Left lobe of liver (tissue), 2 donors: Measurements from ENCODE around the gene SEC14L6. TPM values are rescaled to one million over a fixed set of nuclear protein-coding genes. Genes with fewer than 3 reads are reported as not detected.
A peak's percentile ranks its signal among the peaks of the same experiment; 100 is the strongest.

Experiments used
- ATAC-seq: fragments of 200-7000 bp; cut with Tn5 transposase; one replicate; pipeline ENCODE4 v1.9.1; 2020; ENCODE audit warnings: mild to moderate bottlenecking, moderate library complexity
- DNase-seq: peaks from one replicate; pipeline ENCODE4 v3.0.0-alpha.2; 2020; ENCODE audit warnings: low spot score
- total RNA-seq: library from RNA; stranded (reverse); gene quantifications from one replicate; pipeline ENCODE4 v1.2.1, GENCODE V29; 2021
- donor health status: DM: no; HTN: no; CAD: no; lungs with moderate emphysema.
- donor health status: DM: no; HTN: yes; CAD: no.

Gene SEC14L6
- total RNA-seq, 1 donor from 2014 or later = 0.08 TPM

DNA sequence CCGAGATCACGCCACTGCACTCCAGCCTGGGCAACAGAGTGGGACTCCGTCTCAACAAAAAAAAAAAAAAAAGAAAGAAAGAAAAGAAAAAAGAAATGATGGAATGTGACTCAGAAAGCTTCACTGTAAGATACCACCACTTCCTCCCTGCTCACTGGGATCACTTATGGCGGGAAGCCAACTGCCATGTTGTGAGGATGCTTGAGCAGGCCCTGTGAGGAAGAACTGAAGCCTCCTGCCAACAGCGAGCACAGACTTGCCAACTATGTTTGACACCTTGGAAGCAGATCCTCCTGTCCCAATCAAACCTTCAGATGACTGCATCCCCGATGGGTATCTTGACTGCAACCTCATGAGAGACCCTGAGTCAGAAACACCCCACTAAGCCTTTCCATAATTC lies 8.3 kb downstream of the SEC14L6 start:
- ATAC-seq (no peak), DNase-seq (no peak)

- DNase-seq = no peak
These were observed 9.3 kb downstream of the SEC14L6 start for GRCh38 chr22:30537083-30537731.

DNA sequence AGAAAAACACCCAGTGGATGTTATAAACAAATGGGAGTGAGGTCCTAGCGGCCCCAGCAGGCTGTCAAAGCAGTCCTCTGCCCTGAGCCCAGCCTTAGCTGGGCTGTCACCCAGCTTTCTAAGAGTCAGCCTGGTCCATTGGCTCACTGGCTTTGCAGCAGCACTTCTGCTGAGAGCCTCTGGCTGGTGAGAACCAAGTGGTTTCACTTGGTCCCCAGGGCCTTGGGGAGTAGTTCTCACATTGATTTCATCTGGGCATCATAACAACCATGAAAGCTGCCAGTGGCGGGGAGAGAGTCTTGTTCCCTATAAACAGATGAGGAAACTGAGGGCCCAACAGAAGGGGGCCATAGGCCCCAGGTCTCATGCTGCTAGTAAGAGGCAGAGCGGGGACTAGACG lies 11.4 kb downstream of the SEC14L6 start:
- no peak for ATAC-seq

More at GRCh38 chr22:30537083-30537731, 9.3 kb downstream of the SEC14L6 start:
- no peak for ATAC-seq

GRCh38 chr22:30531651-30532608 lies 14.6 kb downstream of the SEC14L6 start:
- DNase-seq (no peak), ATAC-seq (no peak)

More for the DNA sequence above, 11.4 kb downstream of the SEC14L6 start:
- DNase-seq = no peak

GRCh38 chr22:30526656-30527055 lies 19.9 kb downstream of the SEC14L6 start:
- ATAC-seq (no peak), DNase-seq (no peak)

- DNase-seq = no peak
These were observed 22.7 kb downstream of the SEC14L6 start for GRCh38 chr22:30523646-30524489.

DNA sequence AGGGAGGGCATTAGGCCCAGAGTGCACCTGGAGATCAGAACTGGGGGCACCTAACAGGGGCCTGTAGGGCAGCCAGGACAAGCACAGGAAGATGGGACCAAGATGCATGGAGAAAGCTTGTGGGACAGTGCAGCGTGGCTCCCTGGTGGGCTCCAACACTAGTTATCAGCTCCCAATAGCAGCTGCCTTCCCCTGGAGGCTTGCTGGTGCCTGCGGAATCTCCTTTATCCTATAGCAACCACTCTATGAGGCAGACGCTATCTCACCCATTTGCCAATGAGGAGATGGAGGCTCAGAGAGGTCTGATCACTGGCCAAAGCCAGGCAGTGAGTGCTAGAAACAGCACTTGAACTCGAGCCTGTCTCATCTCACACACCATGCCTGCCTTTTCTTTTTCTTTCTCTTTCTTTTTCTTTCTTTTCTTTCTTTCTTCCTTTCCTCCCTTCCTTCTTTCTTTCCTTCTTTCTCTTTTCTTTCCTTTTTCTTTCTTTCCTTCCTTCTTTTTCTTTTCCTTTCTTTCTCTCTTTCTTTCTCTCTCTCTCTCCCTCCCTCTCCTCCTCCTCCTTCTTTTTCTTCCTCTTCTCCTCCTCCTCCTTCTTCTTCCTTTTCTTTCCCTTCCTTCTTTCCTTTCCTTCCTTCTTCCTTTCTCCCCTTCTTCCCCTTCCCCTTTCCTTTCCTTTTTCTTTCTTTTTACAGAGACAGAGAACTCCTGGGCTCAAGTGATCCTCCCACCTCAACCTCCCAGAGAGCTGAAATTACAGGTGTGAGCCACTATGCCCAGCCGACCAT lies 25.0 kb downstream of the SEC14L6 start:
- ATAC-seq (no peak), DNase-seq (no peak)

More at GRCh38 chr22:30523646-30524489, 22.7 kb downstream of the SEC14L6 start:
- no peak for ATAC-seq

DNA sequence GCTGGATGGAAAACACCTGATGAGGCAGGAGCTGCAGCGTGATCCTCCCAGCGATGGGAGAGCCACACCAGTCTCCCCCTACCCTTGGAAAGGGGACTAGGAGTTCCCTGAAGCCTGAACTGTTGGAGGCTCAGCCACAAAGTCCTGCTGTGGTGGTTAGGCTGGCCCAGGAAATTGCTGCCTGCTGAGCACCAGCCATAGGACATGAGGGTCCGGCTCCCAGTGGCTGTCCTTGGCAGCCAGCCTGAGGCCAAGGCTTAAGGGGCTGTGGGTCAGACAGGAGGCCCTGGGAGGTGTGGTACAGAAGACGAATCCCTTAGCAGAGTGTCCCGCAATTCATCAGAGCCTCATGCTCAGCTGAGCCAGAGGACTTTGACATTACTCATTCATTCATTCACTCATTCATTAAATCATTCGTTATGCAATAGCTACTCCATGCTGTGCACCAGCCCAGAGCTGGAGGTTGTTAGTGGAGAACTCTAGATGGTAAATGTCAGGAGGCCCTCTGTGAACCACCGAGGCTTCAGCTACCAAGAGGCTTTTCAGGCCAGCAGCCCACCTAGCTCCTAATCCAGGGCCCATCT lies 26.6 kb downstream of the SEC14L6 start:
- no peak for DNase-seq
- no peak for ATAC-seq

DNA sequence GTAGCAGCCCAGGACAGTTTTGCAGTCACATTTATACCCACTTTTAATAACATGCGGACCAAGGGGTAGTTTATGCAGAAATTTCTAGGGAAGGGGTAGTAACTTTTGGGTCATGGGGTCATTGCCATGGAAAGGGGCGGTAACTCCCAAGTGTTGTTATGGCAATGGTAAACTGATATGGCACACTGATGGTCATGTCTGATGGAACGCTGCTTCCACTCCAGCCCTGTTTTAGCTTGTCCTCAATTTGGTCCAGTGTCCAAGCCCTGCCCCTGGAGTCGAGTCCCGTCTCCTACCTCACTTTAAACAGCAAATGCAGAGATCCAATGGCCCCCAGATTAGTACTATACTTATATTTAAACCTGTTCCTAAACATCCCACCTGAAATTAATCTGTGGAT lies 29.8 kb downstream of the SEC14L6 start:
- ATAC-seq (no peak), DNase-seq (no peak)

DNA sequence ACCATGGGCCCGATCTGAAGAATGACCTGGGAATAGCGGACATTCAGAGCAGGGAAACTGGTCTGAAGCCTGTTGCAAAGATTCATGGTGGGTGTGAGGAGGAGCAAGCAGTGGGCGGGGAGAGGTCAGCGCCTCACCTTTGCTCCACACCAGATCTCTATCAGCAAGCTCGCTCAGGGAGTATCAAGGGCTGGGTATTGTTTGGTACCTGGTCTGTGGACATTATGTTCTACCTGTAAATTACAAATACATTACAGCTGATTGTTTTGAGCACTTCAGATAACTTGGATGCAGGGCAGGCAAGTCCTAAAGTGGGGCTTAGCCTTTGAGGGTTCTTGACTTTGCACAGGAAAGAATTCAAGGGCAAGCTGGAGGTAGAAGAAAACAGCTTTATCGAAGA lies 30.3 kb downstream of the SEC14L6 start:
- no peak for ATAC-seq
- DNase-seq = no peak

- DNase-seq (no peak), ATAC-seq (peak; percentile 79)
These were observed 32.3 kb downstream of the SEC14L6 start for GRCh38 chr22:30514252-30514651.

- DNase-seq = no peak
- ATAC-seq = no peak
These were observed 33.1 kb downstream of the SEC14L6 start for GRCh38 chr22:30513462-30513861.

- ATAC-seq (no peak), DNase-seq (no peak)
These were observed 34.6 kb downstream of the SEC14L6 start for GRCh38 chr22:30511911-30512310.

DNA sequence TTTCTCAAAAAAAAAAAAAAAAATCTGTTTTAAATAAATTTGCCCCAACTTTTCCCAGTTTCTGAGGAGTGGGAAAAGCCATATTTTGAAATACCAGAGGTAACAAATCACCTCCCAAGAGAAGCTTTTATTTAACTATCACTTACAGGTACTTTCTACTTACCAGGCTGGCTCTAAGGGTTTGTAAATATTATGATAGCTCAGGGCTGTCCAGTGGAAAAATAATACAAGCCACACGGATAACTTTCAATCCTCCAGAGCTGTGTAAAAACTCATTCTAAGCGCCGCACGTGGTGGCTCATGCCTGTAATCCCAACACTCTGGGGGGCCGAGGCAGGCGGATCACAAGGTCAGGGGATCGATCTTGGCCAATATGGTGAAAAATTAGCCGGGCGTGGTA lies 35.4 kb downstream of the SEC14L6 start:
- ATAC-seq (no peak), DNase-seq (no peak)

DNA sequence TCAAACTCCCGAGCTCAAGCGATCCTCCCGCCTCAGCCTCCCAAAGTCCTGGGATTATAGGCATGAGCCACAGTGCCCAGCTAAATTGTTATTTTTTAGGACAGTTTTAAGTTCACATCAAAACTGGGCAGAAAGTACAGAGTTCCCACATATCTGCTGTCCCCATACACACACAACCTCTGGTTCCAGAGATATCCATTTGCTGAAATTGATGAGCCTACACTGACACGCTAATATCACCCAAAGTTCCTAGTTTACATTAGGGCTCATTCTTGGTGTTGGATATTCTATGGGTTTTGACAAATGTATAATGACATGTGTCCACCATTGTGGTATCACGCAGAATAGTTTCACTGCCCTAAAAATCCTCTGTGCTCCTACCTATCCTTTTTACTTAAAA lies 38.3 kb downstream of the SEC14L6 start:
- DNase-seq = no peak
- no peak for ATAC-seq

DNA sequence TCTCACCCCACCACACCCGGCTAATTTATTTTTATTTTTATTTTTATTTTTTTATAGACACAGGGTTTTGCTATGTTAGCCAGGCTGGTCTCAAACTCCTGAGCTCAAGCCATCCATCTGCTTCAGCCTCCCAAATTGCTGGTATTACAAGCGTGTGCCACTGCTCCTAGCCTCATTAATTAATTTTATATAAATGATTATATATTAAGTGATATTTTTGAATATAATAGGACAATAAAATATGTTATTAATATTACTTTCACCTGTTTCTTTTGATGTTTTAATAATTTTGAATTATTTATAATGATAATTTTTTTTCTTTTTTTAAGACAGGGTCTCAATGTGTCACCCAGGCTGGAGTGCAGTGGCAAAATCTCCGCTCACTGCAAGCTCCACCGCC lies 38.9 kb downstream of the SEC14L6 start:
- DNase-seq = no peak
- no peak for ATAC-seq

DNA sequence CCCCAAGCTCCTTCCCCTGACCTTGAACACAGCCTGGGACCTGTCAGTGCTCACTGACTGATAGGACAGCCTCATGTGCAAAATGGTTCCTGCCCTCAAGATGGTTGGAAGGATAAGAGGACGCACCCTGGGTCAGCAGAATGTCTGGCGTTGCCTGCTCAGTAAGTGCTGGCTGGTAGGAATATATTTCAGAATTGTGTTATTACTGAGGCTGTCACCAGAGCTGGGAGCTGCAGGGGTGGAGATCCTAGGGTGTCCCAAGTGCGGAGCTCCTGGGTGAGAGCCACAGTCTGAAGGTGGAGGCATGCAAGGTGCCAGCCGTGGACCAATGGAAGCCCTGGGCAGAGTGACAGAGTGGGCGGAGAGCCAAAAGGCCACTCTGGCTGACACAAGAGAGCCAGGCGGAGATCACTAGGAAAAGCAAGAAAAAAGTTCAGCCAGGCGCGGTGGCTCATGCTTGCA lies 40.0 kb downstream of the SEC14L6 start:
- peak; percentile 93 for DNase-seq
- peak; percentile 61 for ATAC-seq

- ATAC-seq = no peak
- DNase-seq = no peak
These were observed 43.0 kb downstream of the SEC14L6 start for GRCh38 chr22:30503551-30503950.

DNA sequence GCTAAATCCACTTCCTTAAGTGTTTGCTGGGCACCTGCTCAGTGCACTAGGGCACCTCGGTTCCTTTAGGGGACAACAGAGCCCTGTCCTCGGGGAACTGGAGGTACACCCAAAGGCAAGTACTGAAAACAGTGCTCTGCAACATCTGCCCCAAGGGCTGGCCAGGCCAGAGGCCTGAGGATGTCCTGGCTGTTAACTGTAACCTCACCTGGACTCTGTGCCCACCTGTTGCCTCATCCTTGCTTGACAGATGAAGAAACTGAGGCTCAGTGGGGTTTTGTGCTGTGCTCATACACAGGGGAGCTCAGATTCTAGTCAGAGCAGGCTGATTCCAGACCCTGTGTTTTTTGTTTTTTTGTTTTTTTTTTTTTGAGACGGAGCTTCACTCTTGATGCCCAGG lies 43.6 kb downstream of the SEC14L6 start:
- DNase-seq (no peak), ATAC-seq (no peak)

- DNase-seq = no peak
- ATAC-seq = no peak
These were observed 44.4 kb downstream of the SEC14L6 start for GRCh38 chr22:30502153-30502552.
